GM12864 (cell line): ENCODE measurements around the gene NAPG.
"Not testable (repeated sequence)": the region's sequence is repeated elsewhere in the genome, so short reads cannot be mapped to it uniquely, and the experiment has no call there.

Experiments
- DNase-seq: peaks from one replicate; pipeline ENCODE4 v3.0.0-alpha.2; 2011; ENCODE audit warnings: low read depth
- H3K4me3 ChIP-seq: 2 replicates; pipeline ENCODE4 v1.5.1; 2011; ENCODE audit warnings: mild to moderate bottlenecking, low read depth, low read length, control low read depth
- TF ChIP-seq, protein P1 (sequence below): IDR thresholded peaks from 2 replicates; pipeline ENCODE4 v1.5.1; 2011; ENCODE audit warnings: low read depth, mild to moderate bottlenecking, moderate library complexity, low read length, control low read depth, inconsistent platforms; ENCODE audit errors: missing control alignments

Gene NAPG

DNA sequence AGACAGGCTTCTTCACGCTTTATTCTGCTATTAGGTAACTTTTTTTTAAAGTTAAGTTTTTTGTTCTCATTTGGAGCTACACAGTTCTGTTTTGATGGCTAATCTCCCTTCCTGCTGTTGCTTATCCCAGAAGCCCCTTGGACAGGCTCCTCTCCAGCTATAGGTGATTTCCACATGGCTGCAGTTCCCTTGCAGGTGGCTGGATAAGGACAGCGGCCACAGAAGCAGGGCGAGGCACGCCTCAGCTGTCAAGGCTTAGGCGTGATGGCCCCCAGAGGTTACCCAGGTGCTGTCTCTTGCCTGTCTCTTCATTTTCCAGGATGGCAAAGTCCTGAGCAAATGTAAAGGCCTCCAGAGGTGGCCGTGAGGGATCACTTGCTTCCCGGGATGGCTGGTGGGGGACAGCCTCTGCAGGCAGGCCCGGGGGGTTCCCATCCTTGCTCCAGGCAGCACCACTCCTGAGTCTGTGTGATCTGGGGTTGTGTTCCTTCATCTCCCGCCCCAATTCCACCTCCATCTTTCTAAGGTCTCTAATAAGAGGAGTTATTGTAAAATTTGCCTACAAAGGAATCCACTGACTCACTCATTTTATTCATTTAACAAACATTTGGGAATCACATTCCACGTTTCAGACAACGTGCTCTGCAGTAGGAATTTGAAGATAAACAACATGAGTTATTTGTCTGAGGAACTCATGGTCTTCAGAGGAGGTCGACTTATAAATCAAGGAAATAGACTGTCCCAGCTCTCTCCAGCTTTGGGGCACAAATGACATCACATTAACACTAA is 53.4 kb downstream of the NAPG start:
- no peak for DNase-seq
- no peak overlapping the region for H3K4me3 ChIP-seq
- TF ChIP-seq, protein P1, sequence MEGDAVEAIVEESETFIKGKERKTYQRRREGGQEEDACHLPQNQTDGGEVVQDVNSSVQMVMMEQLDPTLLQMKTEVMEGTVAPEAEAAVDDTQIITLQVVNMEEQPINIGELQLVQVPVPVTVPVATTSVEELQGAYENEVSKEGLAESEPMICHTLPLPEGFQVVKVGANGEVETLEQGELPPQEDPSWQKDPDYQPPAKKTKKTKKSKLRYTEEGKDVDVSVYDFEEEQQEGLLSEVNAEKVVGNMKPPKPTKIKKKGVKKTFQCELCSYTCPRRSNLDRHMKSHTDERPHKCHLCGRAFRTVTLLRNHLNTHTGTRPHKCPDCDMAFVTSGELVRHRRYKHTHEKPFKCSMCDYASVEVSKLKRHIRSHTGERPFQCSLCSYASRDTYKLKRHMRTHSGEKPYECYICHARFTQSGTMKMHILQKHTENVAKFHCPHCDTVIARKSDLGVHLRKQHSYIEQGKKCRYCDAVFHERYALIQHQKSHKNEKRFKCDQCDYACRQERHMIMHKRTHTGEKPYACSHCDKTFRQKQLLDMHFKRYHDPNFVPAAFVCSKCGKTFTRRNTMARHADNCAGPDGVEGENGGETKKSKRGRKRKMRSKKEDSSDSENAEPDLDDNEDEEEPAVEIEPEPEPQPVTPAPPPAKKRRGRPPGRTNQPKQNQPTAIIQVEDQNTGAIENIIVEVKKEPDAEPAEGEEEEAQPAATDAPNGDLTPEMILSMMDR = no peak

DNA sequence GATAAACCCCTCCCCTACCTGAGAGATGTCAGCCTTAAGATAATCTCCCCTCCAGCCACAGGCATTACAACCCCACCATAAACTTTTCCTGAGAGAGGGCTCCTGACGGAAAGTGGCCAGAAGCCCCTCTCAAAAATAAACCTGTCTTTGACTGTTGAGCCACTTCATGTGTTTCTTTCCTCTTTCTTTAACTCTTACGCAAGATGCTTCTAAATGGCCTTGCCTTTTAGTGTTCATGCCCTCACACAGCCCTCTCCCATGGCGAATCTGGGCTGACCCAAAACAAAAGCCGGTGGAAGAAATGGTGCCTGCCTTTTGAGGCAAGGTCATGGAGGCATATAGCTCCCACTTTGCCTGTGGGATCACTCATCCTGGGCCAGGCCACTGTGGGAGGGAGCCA is 54.4 kb downstream of the NAPG start:
- DNase-seq = no peak
- TF ChIP-seq, protein P1 = no peak
- H3K4me3 ChIP-seq = no peak overlapping the region

DNA sequence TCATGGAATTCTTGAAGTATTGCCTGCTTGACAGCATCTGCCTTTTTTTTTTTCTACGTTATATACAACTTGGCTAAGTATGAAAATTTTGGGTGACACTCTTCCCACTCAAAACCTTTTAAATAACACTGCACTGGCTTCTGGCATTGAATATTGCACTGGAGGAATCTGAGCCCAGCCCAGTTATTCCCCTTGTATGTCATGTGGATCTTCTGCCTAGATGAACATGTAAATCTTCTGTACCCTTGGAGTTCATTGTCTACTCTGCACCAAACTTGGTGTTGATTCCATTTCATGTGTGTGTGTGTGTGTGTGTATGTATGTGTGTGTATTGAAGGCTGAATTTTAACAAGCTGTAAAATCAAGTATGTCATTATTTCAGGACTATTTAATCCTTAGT is 59.4 kb downstream of the NAPG start:
- DNase-seq = no peak
- TF ChIP-seq, protein P1 = no peak
- no peak overlapping the region for H3K4me3 ChIP-seq

DNA sequence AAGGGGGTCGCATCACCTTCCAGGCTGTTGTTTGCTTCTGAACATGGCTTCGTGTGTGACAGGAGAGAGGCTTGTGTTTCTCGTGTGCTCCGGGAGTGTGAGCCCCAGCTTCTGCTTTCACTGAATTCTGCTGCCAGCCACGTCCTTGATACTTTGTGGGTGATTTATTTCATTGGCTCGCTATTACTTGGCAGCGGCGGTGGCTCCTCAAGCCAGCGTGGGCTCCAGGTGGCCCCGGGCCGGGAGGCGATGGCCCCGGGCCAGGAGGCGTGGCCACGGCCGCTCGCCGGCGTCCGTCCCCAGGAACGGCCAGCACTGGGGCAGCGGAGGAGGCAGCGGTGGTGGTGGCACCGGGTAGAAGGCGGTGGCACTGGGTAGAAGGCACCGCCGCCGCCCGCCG is 63.1 kb downstream of the NAPG start:
- DNase-seq = no peak

DNA sequence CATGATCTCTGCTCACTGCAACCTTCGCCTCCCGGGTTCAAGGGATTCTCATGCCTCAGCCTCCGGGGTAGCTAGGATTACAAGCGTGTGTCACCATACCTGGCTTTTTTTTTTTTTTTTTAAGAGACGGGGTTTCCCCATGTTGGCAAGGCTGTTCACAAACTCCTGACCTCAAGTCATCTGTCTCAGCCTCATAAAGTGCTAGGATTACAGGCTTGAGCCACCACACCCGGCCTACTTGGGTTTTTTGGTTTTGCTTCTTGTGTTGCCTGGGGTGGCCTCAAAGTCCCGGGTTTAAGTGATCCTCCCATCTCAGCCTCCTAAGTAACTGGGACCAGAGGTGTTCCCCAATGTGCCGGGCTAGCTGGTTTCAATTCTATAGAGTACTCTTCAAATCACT is 64.6 kb downstream of the NAPG start:
- no peak overlapping the region for H3K4me3 ChIP-seq
- no peak for DNase-seq
- TF ChIP-seq, protein P1 = no peak

More for the DNA sequence above, 63.1 kb downstream of the NAPG start:
- no peak overlapping the region for H3K4me3 ChIP-seq
- TF ChIP-seq, protein P1 = no peak

DNA sequence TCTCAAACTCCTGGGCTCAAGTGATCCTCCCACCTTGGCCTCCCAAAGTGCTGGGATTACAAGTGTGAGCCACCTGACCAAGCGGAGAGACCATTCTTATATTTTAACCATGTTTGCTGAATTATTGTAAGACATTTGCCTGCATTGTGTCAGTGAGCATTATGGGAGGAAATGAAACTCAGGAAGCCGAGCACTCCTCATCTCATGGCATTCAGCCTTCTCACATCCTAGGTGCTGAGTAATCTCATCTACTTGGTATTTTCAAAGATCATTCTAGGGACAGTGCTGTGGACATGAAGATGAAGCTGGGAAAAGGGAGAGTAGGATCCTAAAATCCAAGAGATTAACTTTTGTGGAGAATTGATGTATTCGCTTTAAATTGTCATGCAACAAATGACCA is 66.1 kb downstream of the NAPG start:
- no peak for DNase-seq
- no peak overlapping the region for H3K4me3 ChIP-seq
- TF ChIP-seq, protein P1 = no peak

DNA sequence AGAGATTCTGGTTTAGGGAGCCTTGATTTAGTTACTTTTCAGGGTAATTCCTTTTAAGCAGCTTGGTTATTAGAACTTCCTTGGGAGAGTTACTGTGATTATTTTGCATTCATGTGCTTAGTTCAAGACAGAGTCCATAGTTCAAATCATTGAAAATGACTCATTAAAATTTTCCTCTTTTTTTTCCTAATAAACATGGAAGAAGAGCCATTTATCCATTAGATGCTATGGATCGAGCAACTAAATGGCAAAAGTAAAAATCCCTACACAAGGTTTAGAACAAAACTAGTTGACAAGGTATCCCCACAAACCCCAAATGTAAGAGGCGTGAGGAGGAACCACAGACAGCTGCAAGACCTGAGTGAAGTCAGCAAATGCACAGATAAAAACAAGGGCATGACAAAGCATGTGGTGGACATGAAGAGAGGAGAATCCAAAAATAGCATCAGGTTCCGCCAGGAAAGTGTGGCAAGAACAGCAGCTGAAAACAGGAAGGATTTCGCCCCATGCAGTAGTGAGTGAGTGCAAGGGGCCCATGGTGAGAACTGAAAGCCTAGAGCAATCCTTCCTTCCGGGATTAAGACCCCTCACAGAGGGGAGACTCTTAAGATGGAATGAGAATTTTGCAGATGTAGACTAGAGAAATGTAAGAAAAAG is 67.7 kb downstream of the NAPG start:
- not testable (repeated sequence) for H3K4me3 ChIP-seq, DNase-seq

DNA sequence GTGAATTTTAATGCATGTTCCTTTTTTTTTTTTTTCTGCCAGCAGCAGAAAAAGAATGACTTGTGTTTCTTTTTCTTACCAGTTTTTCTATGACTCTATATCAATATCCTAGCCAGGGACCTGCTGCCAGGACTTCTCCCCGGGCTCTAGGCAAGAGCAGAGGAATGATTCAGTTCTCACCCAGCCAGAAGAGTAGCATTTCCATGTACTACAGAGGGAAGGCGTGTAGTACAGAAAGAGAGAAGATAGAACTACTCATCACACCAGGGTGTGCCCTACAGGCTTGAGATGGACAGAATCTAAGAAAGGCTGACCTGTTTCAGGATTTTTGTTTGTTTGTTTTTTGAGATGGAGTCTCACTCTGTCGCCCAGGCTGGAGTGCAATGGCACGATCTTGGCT is 70.1 kb downstream of the NAPG start:
- DNase-seq, H3K4me3 ChIP-seq: not testable (repeated sequence)

DNA sequence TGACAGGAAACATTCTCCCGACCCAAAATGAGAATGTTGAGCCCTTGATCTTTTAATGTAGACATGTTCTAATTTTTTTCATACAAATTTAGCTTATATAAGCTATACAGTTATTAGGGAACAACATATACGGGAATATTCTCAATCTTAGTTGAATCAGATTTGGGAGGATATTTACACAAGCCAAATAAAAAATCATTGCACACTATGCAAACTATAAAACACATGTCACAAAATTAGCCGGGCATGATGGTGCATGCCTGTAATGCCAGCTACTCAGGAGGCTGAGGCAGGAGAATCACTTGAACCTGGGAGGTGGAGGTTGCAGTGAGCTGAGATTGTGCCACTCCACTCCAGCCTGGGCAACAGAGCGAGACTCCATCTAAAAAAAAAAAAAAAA is 71.9 kb downstream of the NAPG start:
- H3K4me3 ChIP-seq, DNase-seq: not testable (repeated sequence)

DNA sequence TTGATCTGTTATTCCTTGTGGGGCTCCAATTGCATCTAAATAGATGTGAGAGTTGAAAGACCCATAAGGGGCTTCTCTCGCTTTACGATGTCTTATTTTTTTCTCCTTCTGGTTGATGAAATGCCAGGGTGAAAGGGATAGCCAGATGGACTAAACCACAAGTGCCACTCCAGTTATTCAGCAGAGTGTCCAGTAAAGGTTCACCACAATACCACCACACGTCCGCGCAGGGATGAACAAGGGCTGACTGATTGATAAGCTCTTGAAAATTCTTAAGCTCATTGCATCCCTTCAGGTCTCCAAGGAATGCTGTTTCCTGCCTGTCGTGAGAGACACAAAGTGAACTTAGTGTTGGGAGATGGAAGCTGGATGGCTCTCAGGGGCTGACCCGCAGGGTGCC is 74.9 kb downstream of the NAPG start:
- not testable (repeated sequence) for DNase-seq

More for the DNA sequence above, 74.9 kb downstream of the NAPG start:
- H3K4me3 ChIP-seq = not testable (repeated sequence)
